Tibial nerve (tissue), 4 donors: Measurements from ENCODE around the gene FAM174A. TPM values are rescaled to one million over a fixed set of nuclear protein-coding genes. Genes with fewer than 3 reads are reported as not detected.
A peak's percentile ranks its signal among the peaks of the same experiment; 100 is the strongest.

ENCODE experiments used
- DNase-seq, 2 donors: peaks; one replicate each; pipeline ENCODE4 v3.0.0-alpha.2; 2019; ENCODE audit warnings: low spot score in 2 of 2
- H3K27ac ChIP-seq, 4 donors: fragments of 200-600 bp; sonication (generic) in 3 of 4; one replicate each; pipeline ENCODE4 v1.5.1; 2017 to 2019; ENCODE audit warnings: mild to moderate bottlenecking in 1 of 4
- H3K27me3 ChIP-seq, 2 donors: fragments of 200-600 bp; sonication (generic) in 1 of 2; one replicate each; pipeline versions ENCODE4 v1.5.1 to v1.6.0; 2017 to 2019
- H3K36me3 ChIP-seq, 3 donors: fragments of 200-600 bp; sonication (generic); one replicate each; pipeline ENCODE4 v1.5.1; 2018 to 2019
- H3K4me1 ChIP-seq, 4 donors: fragments of 200-600 bp; sonication (generic) in 3 of 4; one replicate each; pipeline ENCODE4 v1.5.1; 2017 to 2019
- H3K4me3 ChIP-seq, 4 donors: fragments of 200-600 bp; sonication (generic) in 3 of 4; one replicate each; pipeline ENCODE4 v1.5.1; 2017 to 2019; ENCODE audit warnings: mild to moderate bottlenecking in 1 of 4, moderate library complexity in 1 of 4
- H3K9me3 ChIP-seq, 4 donors: fragments of 200-600 bp; sonication (generic) in 3 of 4; one replicate each; pipeline ENCODE4 v1.5.1; 2017 to 2019
- EP300 ChIP-seq, 2 donors: sonication (generic); formaldehyde crosslinking; IDR thresholded peaks; one replicate each; pipeline ENCODE4 v1.6.1; 2017; ENCODE audit warnings: antibody characterized with exemption in 2 of 2, mild to moderate bottlenecking in 1 of 2
- POLR2A ChIP-seq, 2 donors: fragments of 450-650 bp; IDR thresholded peaks; one replicate each; pipeline ENCODE4 v1.6.1; 2017; ENCODE audit warnings: antibody characterized with exemption in 2 of 2, mild to moderate bottlenecking in 2 of 2, moderate library complexity in 2 of 2
- WGBS, 2 donors: methylation state at CpG; one replicate each; pipeline ENCODE4 v1.1.5; 2018; 5-methylcytosine and 5-hydroxymethylcytosine counted together
- total RNA-seq, 4 donors: library from RNA; depleted of rRNA; stranded (reverse); fragments of >200 nt; gene quantifications; one replicate each; pipeline ENCODE4 v1.1.0, GENCODE V29; 2016
- TF ChIP-seq, protein P1 (sequence below), 5 experiments: fragments of 200-600 bp in 3 of 5; fragments of 450-650 bp in 2 of 5; sonication (generic) in 3 of 5; IDR thresholded peaks; one replicate each; pipeline ENCODE4 v1.5.1; 2016 to 2019; ENCODE audit warnings: antibody characterized with exemption in 5 of 5, mild to moderate bottlenecking in 3 of 5, moderate library complexity in 2 of 5

Gene FAM174A
- 10 to 100 TPM; 39.5 to 66.9 (median 45.5) TPM for total RNA-seq

DNA sequence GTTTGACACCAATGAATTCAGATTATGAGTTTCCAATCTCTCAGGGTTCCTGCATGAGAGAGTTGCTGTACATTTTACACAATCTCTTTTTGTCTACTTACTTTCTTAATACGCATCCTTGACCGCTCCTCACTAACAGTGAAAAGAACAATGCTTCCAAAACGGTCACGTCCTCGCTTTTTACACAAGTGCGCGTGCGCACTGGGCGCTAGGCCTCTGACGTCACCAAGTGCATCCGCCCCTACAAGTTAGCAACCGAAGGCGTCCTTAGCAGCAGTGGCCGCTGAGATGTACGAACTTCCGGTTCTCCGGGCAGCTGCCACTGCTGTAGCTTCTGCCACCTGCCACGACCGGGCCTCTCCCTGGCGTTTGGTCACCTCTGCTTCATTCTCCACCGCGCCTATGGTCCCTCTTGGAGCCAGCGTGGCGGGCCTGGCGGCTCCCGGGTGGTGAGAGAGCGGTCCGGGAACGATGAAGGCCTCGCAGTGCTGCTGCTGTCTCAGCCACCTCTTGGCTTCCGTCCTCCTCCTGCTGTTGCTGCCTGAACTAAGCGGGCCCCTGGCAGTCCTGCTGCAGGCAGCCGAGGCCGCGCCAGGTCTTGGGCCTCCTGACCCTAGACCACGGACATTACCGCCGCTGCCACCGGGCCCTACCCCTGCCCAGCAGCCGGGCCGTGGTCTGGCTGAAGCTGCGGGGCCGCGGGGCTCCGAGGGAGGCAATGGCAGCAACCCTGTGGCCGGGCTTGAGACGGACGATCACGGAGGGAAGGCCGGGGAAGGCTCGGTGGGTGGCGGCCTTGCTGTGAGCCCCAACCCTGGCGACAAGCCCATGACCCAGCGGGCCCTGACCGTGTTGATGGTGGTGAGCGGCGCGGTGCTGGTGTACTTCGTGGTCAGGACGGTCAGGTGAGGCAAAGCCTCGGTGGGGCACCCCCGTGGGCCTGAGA lies at the start of gene FAM174A:
FAM174A (plus strand) TSS at position 315 of the 946 bp plus-strand sequence; CDS start at position 472, 157 bp downstream.
- Histone ChIP-seq H3K27ac (peak within 1 kb of the TSS; percentile 67 to 93 (median 85)), H3K4me1 (peaks cover 3 to 40% (median 13%) of the 10 kb centered on the region in 4 donors), H3K27me3 (no peaks in the 10 kb centered on the region), H3K4me3 (peak within 1 kb of the TSS; percentile 66 to 88 (median 73)), H3K9me3 (peaks cover 0 to 12% (median 1%) of the 10 kb centered on the region in 4 donors), H3K36me3 (no peaks in the 10 kb centered on the region)
- TF ChIP-seq POLR2A (IDR thresholded peaks at IDR 0.05) (peak in 1 of 2 donors; percentile 52), EP300 (IDR thresholded peaks at IDR 0.05) (peak; percentile 83 to 87)
- TF ChIP-seq, protein P1, sequence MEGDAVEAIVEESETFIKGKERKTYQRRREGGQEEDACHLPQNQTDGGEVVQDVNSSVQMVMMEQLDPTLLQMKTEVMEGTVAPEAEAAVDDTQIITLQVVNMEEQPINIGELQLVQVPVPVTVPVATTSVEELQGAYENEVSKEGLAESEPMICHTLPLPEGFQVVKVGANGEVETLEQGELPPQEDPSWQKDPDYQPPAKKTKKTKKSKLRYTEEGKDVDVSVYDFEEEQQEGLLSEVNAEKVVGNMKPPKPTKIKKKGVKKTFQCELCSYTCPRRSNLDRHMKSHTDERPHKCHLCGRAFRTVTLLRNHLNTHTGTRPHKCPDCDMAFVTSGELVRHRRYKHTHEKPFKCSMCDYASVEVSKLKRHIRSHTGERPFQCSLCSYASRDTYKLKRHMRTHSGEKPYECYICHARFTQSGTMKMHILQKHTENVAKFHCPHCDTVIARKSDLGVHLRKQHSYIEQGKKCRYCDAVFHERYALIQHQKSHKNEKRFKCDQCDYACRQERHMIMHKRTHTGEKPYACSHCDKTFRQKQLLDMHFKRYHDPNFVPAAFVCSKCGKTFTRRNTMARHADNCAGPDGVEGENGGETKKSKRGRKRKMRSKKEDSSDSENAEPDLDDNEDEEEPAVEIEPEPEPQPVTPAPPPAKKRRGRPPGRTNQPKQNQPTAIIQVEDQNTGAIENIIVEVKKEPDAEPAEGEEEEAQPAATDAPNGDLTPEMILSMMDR (IDR thresholded peaks at IDR 0.05): peak in 1 of 5 experiments; percentile 14
- 0 to 1% methylated on average over 32 to 45 of the region's 62 CpGs for WGBS, 2 donors
- peak; percentile 89 to 96 for DNase-seq

- Histone ChIP-seq H3K27ac (no peak overlapping the region), H3K9me3 (peaks cover 0 to 5% (median 0%) of the 10 kb centered on the region in 4 donors), H3K4me1 (no peaks in the 10 kb centered on the region), H3K36me3 (no peaks in the 10 kb centered on the region), H3K27me3 (no peaks in the 10 kb centered on the region), H3K4me3 (no peak overlapping the region)
- no peak for DNase-seq
- 93 to 97% methylated on average over 1 of the region's 1 CpG for WGBS, 2 donors
- TF ChIP-seq, protein P1 (IDR thresholded peaks at IDR 0.05): no peak
- no peak for TF ChIP-seq EP300 (IDR thresholded peaks at IDR 0.05)
- TF ChIP-seq POLR2A (IDR thresholded peaks at IDR 0.05): no peak
Measured at GRCh38 chr5:100493996-100494395, 41.2 kb upstream of the FAM174A start.

DNA sequence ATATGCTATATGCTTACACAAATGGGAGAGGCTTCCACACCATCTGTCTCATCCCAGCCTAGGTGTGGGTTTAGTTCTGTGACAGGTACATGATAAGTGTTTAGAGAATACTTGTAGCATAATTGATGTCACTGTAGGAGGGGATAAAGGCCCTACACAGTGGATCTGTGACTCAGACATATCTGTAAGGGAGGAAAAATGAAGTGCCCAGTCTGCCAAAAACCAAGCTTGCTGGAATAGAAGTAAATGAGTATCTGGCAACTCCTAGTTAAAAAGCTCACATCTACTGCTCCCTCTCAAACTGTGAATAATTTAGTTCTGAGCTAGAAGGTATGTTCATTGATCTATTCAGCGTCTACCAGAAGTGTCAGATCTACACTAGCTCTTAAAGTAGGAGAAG lies 38.9 kb upstream of the FAM174A start:
- no peaks in the 10 kb centered on the region for H3K27me3 ChIP-seq
- DNase-seq: no peak
- H3K36me3 ChIP-seq: no peaks in the 10 kb centered on the region
- no peaks in the 10 kb centered on the region for H3K4me1 ChIP-seq
- 60 to 81% methylated on average over 1 of the region's 1 CpG for WGBS, 2 donors
- TF ChIP-seq EP300 (IDR thresholded peaks at IDR 0.05): no peak
- TF ChIP-seq, protein P1 (IDR thresholded peaks at IDR 0.05): no peak
- TF ChIP-seq POLR2A (IDR thresholded peaks at IDR 0.05): no peak
- no peak overlapping the region for H3K4me3 ChIP-seq
- H3K27ac ChIP-seq: no peak overlapping the region
- H3K9me3 ChIP-seq: no peaks in the 10 kb centered on the region

DNA sequence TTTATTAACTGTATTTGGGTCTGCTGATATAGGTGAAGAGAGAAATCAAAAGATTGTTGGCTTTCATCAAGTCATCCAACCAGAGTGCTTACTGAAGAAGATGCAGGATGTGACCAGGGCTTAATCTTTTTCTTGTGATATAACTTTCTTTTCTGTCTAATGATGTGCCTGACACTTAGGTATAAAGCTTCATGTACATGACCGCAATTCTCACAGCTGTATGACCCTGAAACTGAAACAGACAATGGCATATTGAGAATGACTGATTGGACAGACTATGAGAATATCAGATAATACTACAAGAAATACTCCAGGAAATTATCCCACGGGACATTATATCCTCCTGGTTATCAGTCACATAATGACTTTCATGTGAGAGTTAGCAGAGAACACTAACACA lies 32.5 kb upstream of the FAM174A start:
- Histone ChIP-seq H3K27ac (no peak overlapping the region), H3K9me3 (no peaks in the 10 kb centered on the region), H3K36me3 (no peaks in the 10 kb centered on the region), H3K27me3 (no peaks in the 10 kb centered on the region), H3K4me1 (no peaks in the 10 kb centered on the region), H3K4me3 (no peak overlapping the region)
- WGBS, 2 donors: 89 to 91% methylated on average over 2 of the region's 2 CpGs
- no peak for TF ChIP-seq POLR2A (IDR thresholded peaks at IDR 0.05)
- TF ChIP-seq, protein P1 (IDR thresholded peaks at IDR 0.05): no peak
- TF ChIP-seq EP300 (IDR thresholded peaks at IDR 0.05): no peak
- DNase-seq: no peak
